Spleen (tissue), 7 donors: ENCODE measurements around the gene PACSIN1.

ENCODE experiments used
- CTCF ChIP-seq, 11 experiments: fragments of 200-600 bp in 7 of 11; fragments of 450-650 bp in 4 of 11; sonication (generic) in 4 of 11; IDR thresholded peaks in 8 of 11; conservative IDR thresholded peaks in 3 of 11; 1 replicate in 7 of 11; 2 replicates in 4 of 11; pipeline versions ENCODE4 v1.4.0 to v1.8.0; 2016 to 2021; ENCODE audit warnings: antibody characterized with exemption in 11 of 11, inconsistent platforms in 4 of 11, mild to moderate bottlenecking in 1 of 11
- POLR2A ChIP-seq, 3 donors: fragments of 450-650 bp; IDR thresholded peaks; one replicate each; pipeline ENCODE4 v1.5.1; 2017; ENCODE audit warnings: antibody characterized with exemption in 3 of 3, mild to moderate bottlenecking in 1 of 3
- POLR2AphosphoS5 ChIP-seq, 3 donors: sonication (generic); formaldehyde crosslinking; IDR thresholded peaks; one replicate each; pipeline ENCODE4 v1.5.1; 2017; ENCODE audit warnings: antibody characterized with exemption in 3 of 3
- donor health status: DM: no; HTN: no; CAD: no; lungs with moderate emphysema.
- donor health status: DM: no; HTN: no; CAD: no.
- donor health status: DM: no; HTN: no; CAD: no.

- TF ChIP-seq CTCF (IDR thresholded peaks at IDR 0.05 in 8 of 11, conservative IDR thresholded peaks at IDR 0.05 in 3 of 11) (no peak), POLR2A (IDR thresholded peaks at IDR 0.05) (no peak), POLR2AphosphoS5 (IDR thresholded peaks at IDR 0.05) (no peak)
These were observed 83.3 kb downstream of the PACSIN1 start for GRCh38 chr6:34549026-34549803.
